Camera-type eye (tissue), 1 donor: ENCODE data around the gene MFF. TPM values are rescaled to one million over a fixed set of nuclear protein-coding genes. Genes with fewer than 3 reads are reported as not detected.

Experiments used
- total RNA-seq: library from RNA; depleted of rRNA; stranded (reverse); fragments of >200 nt; gene quantifications from one replicate; pipeline ENCODE4 v1.2.3, GENCODE V29; 2014

The MFF gene, protein sequence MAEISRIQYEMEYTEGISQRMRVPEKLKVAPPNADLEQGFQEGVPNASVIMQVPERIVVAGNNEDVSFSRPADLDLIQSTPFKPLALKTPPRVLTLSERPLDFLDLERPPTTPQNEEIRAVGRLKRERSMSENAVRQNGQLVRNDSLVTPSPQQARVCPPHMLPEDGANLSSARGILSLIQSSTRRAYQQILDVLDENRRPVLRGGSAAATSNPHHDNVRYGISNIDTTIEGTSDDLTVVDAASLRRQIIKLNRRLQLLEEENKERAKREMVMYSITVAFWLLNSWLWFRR
- 115 TPM for total RNA-seq

DNA sequence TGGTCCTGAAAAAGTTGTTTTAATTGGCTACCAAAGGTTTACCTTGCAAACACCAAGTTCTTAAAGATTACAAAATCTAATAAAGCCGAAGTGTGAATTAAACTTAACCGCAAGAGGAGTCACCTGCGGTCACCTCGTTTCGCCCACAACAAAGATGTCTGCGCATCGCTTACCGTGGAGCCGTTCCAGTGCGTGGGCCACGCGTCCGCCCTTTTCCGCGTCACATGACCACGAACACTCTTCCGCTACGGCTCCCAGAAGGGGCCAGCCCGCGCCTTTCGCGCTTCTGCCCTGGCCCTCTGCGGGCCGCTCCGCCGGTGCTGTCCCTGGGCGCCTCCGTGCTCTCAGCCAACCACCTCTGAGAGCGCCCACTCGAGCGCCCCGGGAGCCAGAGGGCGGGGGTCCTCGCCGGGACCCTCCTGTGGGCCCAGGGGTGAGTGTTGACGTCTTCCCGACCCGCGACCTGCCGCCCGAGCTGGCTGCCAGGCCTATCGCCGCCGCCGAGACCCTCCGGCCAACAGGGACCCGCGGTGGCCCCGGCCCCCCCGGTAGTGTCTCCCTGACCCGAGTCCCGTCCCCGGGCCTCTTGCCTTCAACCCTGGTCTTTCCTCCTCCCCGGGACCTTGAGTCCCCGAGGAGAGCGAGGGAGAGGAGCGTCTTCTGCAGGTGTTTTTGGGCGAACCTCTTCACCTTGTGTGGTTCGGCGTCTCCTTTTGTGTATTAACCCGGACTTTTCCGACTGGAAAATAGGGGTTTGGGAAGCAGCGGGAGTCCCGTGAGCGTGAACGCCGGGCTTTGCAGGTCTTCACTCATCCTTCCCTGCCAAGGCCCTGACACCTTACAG, at the start of gene MFF:
TSS of gene MFF (plus strand) at position 257 of the 844 bp plus-strand sequence. CDS start 5,415 bp downstream, outside the sequence.

DNA sequence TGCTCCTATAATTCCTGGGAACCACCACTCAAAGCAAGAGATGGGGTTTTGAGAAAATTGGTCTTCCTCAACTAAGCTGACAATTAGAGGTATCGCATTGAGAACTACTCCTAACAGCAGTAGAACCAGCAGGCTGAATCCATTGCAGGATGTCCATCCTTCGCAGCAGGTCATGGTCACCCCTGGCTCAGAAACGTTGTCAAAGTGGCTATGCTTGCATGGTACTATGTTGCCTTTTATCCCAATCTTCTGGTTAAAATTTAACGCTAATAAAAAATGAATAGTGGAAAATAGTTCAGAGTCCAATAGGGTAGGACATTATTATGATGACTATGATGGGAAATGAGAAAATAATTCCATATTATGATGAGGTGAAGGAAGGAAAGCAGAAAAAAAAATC, 54.0 kb downstream of the MFF start, which contains the start of gene TM4SF20:
TSS of gene TM4SF20 (minus strand) at position 212 of the 400 bp plus-strand sequence. CDS start at position 174, 38 bp downstream.

DNA sequence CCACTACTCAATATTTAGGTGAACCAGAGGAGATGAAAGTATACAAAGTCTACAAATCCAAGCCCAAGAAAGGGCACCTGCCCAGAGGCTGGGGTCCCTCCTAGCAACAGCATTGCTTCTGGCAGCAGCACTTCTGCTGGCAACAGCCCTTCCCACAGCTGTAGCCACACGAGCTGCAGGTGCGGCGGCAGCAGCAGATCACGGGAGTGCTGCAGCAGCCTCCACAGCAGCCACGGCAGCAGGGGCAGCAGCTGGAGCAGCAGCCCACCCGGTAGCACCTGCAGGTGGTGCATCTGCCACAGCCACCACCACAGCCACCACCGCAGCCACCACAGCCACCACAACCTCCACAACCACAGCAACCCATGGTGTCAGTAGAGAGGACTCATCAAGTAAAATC, 62.5 kb downstream of the MFF start, which contains the start of gene SCYGR1:
TSS of gene SCYGR1 (minus strand) at position 367 of the 400 bp plus-strand sequence. CDS start at position 367, 0 bp downstream.

Other genes with a start within 250 kb of the MFF start
- gene COL4A4, start 161.0 kb upstream of the MFF start, total RNA-seq = 11.7 TPM
- gene COL4A3, start 160.6 kb upstream of the MFF start, total RNA-seq = 15.6 TPM
- not detected for gene TM4SF20, start 54.1 kb downstream of the MFF start, total RNA-seq
- not detected for gene SCYGR1, start 62.7 kb downstream of the MFF start, total RNA-seq
- gene AGFG1, start 146.9 kb downstream of the MFF start, total RNA-seq = 73.6 TPM